HL-60 (cell line): ENCODE results near the gene EFNA1.
"Not testable (repeated sequence)": the region's sequence is repeated elsewhere in the genome, so short reads cannot be mapped to it uniquely, and the experiment has no call there.

Experiments
- GABPA ChIP-seq: IDR thresholded peaks from 2 replicates; pipeline ENCODE4 v1.6.1; 2012; ENCODE audit warnings: low read depth
- POLR2AphosphoS5 ChIP-seq: IDR thresholded peaks from 2 replicates; pipeline ENCODE4 v1.6.1; 2012; ENCODE audit warnings: low read depth
- SPI1 ChIP-seq: IDR thresholded peaks from 2 replicates; pipeline ENCODE4 v1.6.1; 2012; ENCODE audit warnings: low read depth, mild to moderate bottlenecking, borderline replicate concordance
- TF ChIP-seq, protein P1 (sequence below): IDR thresholded peaks from one replicate; pipeline ENCODE4 v1.5.1; 2011; ENCODE audit warnings: low read length, control low read depth, inconsistent platforms; ENCODE audit not compliant: insufficient read depth

DNA sequence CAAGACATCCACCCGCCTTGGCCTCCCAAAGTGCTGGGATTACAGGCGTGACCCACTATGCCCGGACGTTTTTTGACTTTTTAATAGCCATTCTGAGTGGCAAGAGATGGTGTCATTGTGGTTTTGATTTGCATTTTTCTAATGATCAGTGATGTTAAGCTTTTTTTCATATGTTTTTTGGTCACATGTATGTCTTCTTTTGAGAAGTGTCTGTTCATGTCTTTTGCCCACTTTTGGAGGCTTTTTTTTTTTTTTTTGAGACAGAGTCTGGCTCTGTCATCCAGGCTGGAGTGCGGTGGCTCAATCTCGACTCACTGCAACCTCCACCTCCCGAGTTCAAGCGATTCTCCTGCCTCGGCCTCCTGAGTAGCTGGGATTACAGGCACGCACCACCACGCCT, 36.9 kb downstream of the EFNA1 start:
- not testable (repeated sequence) for TF ChIP-seq SPI1, POLR2AphosphoS5, GABPA
- TF ChIP-seq, protein P1, sequence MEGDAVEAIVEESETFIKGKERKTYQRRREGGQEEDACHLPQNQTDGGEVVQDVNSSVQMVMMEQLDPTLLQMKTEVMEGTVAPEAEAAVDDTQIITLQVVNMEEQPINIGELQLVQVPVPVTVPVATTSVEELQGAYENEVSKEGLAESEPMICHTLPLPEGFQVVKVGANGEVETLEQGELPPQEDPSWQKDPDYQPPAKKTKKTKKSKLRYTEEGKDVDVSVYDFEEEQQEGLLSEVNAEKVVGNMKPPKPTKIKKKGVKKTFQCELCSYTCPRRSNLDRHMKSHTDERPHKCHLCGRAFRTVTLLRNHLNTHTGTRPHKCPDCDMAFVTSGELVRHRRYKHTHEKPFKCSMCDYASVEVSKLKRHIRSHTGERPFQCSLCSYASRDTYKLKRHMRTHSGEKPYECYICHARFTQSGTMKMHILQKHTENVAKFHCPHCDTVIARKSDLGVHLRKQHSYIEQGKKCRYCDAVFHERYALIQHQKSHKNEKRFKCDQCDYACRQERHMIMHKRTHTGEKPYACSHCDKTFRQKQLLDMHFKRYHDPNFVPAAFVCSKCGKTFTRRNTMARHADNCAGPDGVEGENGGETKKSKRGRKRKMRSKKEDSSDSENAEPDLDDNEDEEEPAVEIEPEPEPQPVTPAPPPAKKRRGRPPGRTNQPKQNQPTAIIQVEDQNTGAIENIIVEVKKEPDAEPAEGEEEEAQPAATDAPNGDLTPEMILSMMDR, result not testable (repeated sequence)
